ENCODE measurements around the gene RNASE8. TPM values are rescaled to one million over a fixed set of nuclear protein-coding genes. Genes with fewer than 3 reads are reported as not detected.

Gene RNASE8
- total RNA-seq, 1 donor from 2014 or later = not detected

DNA sequence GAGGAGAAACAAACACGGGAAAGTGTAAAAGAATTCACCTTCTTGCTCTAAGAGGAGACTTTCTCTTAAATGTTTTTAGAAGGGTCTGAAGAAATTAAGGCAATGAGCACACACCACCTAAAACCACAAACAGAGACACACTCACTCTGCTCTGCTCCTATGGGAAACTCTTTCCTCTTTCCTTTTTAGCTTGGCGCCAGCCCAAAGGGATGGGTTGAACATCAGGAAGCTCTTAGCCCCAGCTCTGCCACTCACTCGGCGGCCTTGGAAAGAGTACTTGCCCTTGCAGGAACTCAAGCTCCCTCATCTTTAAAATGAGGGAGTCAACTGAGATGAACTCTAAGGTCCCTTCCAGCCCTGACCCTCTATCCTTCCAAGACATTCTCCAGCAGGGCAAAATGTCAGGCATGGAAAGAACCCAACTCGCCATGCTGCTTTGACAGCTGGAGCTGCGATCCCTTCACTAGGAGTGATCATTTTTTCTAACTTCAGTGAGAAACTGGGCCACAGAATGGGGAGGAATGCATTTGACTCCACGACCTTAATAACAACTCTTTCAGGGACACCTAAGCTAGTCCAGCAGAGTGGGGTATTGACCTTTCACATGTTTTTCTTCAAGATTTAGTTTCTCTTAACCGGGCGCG lies 980 bp upstream of the RNASE8 start:
- H3K27ac Mint-ChIP-seq = no peak overlapping the region
- H3K36me3 Mint-ChIP-seq = no peaks in the 10 kb centered on the region
- H3K4me3 Mint-ChIP-seq = no peak overlapping the region
- H3K4me1 Mint-ChIP-seq = peaks cover 12% of the 10 kb centered on the region
- H3K9me3 Mint-ChIP-seq = no peaks in the 10 kb centered on the region
- no peaks in the 10 kb centered on the region for H3K27me3 Mint-ChIP-seq (ENCODE audit: low read depth)
- no peak for TF ChIP-seq CTCF (IDR thresholded peaks at IDR 0.05; ENCODE audit: unreplicated experiment)
- no peak for DNase-seq (ENCODE audit: low spot score in 2 of 2, unreplicated experiment in 2 of 2)

- Mint-ChIP-seq H3K4me3 (no peak overlapping the region), H3K4me1 (peaks cover 21% of the 10 kb centered on the region), H3K27ac (no peak overlapping the region), H3K9me3 (no peaks in the 10 kb centered on the region), H3K27me3 (ENCODE audit: low read depth) (no peaks in the 10 kb centered on the region), H3K36me3 (no peaks in the 10 kb centered on the region)
- no peak for TF ChIP-seq CTCF (IDR thresholded peaks at IDR 0.05; ENCODE audit: unreplicated experiment)
- no peak for DNase-seq (ENCODE audit: low spot score in 2 of 2, unreplicated experiment in 2 of 2)
These were observed 1.3 kb downstream of the RNASE8 start for GRCh38 chr14:21058903-21059302.

- DNase-seq (ENCODE audit: low spot score in 2 of 2, unreplicated experiment in 2 of 2) = no peak
- peaks cover 22% of the 10 kb centered on the region for H3K4me1 Mint-ChIP-seq
- no peaks in the 10 kb centered on the region for H3K36me3 Mint-ChIP-seq
- no peaks in the 10 kb centered on the region for H3K9me3 Mint-ChIP-seq
- H3K27me3 Mint-ChIP-seq (ENCODE audit: low read depth) = no peaks in the 10 kb centered on the region
- H3K4me3 Mint-ChIP-seq = no peak overlapping the region
- TF ChIP-seq CTCF (IDR thresholded peaks at IDR 0.05; ENCODE audit: unreplicated experiment) = no peak
- H3K27ac Mint-ChIP-seq = no peak overlapping the region
These were observed 2.4 kb downstream of the RNASE8 start for GRCh38 chr14:21059842-21060613.

DNA sequence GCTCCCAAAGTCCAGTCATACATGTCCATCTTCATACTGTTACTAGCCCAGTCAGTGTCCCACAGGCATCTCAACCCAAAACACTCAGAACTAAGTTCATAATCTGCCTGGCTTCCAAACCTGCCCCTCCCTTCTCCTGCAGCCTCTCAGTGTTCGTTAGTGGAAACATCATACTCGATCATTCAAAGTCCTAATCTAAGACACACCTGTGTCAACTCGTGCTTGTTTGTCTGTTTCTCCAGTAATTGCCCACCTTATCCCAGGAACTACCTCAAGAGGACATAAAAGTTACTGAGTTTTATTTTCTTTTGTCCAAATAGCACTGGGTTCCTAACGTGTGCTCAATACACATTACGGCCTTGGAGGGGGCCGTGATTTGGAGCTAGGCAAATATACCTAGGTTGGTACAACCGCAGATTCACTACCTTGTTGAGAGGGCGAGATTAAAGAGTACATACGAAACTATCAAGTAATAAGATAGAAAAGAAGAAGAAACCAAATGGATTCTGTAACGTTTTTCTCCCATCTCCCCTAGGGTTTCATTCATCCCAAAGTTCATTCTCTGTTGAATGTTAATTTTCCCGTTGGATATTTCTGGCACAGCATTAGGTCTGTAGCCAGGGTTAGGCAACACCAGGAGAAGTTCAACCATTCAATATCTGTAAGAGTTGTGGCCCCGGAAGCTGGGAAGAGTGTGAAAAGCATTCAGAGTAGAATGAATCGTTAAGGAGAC lies 3.2 kb downstream of the RNASE8 start:
- H3K4me1 Mint-ChIP-seq = peaks cover 17% of the 10 kb centered on the region
- no peak for DNase-seq (ENCODE audit: low spot score in 2 of 2, unreplicated experiment in 2 of 2)
- no peak overlapping the region for H3K27ac Mint-ChIP-seq
- no peaks in the 10 kb centered on the region for H3K9me3 Mint-ChIP-seq
- H3K27me3 Mint-ChIP-seq (ENCODE audit: low read depth) = no peaks in the 10 kb centered on the region
- H3K36me3 Mint-ChIP-seq = no peaks in the 10 kb centered on the region
- H3K4me3 Mint-ChIP-seq = no peak overlapping the region
- no peak for TF ChIP-seq CTCF (IDR thresholded peaks at IDR 0.05; ENCODE audit: unreplicated experiment)

GRCh38 chr14:21061347-21061668 lies 3.7 kb downstream of the RNASE8 start:
- no peaks in the 10 kb centered on the region for H3K9me3 Mint-ChIP-seq
- no peak for DNase-seq (ENCODE audit: low spot score in 2 of 2, unreplicated experiment in 2 of 2)
- no peaks in the 10 kb centered on the region for H3K36me3 Mint-ChIP-seq
- H3K27ac Mint-ChIP-seq = no peak overlapping the region
- H3K4me1 Mint-ChIP-seq = peaks cover 15% of the 10 kb centered on the region
- H3K27me3 Mint-ChIP-seq (ENCODE audit: low read depth) = no peaks in the 10 kb centered on the region
- no peak for TF ChIP-seq CTCF (IDR thresholded peaks at IDR 0.05; ENCODE audit: unreplicated experiment)
- no peak overlapping the region for H3K4me3 Mint-ChIP-seq

Data from mesothelial cell of epicardium (in vitro differentiated cells).